GM19372 (cell line): ENCODE data around the gene HSPA1A.
A peak's percentile ranks its signal among the peaks of the same experiment; 100 is the strongest.

Experiments used
- ATAC-seq: cut with Tn5 transposase; IDR thresholded peaks from one replicate; pipeline ENCODE4 v1.9.1; 2021; ENCODE audit warnings: mild to moderate bottlenecking, low read depth, moderate library complexity; ENCODE audit not compliant: unreplicated experiment

HSPA1A gene

DNA sequence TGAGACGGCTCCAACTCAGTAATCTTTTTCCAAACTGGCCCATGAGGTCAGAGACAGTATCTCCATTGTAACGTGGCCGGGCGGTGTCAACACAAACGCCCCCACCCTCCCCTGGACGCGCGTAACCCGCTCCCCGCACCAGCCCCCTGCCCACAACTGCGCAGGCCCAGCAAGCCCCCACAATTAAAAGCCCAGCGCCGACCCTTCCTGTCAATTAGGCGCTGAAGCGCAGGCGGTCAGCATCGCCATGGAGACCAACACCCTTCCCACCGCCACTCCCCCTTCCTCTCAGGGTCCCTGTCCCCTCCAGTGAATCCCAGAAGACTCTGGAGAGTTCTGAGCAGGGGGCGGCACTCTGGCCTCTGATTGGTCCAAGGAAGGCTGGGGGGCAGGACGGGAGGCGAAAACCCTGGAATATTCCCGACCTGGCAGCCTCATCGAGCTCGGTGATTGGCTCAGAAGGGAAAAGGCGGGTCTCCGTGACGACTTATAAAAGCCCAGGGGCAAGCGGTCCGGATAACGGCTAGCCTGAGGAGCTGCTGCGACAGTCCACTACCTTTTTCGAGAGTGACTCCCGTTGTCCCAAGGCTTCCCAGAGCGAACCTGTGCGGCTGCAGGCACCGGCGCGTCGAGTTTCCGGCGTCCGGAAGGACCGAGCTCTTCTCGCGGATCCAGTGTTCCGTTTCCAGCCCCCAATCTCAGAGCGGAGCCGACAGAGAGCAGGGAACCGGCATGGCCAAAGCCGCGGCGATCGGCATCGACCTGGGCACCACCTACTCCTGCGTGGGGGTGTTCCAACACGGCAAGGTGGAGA lies at the start of gene HSPA1A, which contains the start of gene HSPA1L:
HSPA1A (plus strand) TSS at position 519 of the 814 bp plus-strand sequence; CDS start at position 733, 214 bp downstream.
HSPA1L (minus strand) TSS at position 259 of the 814 bp plus-strand sequence. CDS start 3,311 bp downstream, outside the sequence.
- no peak for ATAC-seq

DNA sequence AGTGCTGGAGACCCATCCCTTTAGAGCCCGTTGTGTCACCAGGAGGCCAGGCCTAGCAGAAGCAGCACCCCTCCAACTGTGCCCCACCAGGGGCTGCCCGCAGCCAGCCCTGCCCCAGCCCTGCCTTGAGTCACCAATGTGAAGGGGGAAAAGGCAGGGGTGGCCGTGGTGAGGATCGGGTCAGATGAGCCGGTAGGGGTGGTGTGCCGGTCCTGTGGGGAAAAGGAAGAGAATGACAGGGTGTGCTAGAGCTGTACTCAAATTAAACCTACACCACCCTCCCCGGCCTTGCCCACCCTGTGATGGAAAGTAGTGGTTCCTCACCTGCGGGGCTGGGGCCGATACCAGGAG lies 49.8 kb upstream of the HSPA1A start:
- ATAC-seq: no peak

DNA sequence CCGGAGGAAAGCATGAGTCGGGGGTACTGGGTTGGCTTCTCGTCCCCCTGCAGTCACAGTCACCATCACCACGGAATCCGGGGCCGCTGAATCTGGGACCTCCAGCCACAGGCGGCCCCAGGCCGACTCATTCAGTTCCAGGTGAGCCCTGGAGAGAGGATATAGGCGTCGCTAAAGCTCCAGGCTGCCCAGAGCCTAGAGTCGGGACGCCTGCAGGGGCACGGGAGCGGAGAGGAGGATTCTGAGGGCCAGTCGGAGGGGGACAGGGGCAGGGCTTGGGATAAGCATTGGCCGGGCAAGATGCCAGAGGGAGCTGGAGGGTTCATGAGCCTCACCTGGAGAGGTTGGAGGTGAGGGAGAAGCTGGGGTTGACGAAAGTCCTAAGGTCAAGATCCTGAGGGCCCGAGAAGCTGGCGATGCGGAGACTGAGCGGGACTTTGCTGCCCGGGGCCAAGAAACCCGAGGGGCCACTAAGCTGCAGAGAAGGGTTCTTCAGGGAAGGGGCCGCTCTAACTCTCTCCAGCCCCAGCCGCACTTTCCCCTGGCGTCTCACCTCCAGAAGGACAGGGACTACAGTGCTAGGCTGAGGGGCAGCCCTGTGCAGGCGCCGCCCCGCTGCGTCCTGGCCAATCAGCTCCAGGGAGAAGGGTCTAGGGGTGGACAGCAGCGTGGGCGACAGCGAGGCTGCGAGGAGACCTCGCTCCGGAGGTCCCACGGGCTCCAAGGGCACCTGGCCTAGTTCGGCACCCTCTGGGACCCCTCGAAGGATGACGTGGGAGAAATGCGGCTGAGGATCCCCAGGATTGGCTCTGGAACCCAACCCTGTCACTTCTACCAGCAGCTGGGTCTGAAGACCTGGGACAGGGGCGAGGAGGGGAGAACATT lies 49.2 kb upstream of the HSPA1A start:
- ATAC-seq: no peak

DNA sequence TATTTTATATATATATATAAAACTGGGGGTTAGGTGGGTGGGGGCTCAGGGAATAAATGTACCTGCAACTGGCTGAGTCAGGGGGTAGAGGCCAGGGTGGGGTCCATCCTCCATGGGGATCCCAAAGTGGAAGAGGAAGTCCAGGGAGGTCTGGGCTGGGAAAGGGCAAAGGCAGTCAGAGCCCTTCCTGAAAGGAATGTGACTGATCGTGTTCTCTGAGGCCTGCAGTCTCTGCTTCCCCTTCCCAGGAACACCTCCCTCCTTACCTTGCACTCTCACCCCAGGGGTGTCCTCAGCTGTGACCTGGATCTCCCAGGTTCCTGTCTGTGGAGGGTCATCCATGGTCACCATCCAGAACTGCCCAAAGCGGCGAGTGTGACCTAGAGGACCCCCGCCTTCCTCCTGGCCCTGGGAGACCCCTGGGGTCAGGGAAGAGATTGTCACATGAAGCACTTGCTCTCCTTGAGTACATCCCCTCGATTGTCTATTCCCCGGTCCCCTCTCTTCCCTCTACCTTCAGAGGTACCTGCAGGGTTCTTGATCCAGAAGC lies 48.2 kb upstream of the HSPA1A start:
- no peak for ATAC-seq

DNA sequence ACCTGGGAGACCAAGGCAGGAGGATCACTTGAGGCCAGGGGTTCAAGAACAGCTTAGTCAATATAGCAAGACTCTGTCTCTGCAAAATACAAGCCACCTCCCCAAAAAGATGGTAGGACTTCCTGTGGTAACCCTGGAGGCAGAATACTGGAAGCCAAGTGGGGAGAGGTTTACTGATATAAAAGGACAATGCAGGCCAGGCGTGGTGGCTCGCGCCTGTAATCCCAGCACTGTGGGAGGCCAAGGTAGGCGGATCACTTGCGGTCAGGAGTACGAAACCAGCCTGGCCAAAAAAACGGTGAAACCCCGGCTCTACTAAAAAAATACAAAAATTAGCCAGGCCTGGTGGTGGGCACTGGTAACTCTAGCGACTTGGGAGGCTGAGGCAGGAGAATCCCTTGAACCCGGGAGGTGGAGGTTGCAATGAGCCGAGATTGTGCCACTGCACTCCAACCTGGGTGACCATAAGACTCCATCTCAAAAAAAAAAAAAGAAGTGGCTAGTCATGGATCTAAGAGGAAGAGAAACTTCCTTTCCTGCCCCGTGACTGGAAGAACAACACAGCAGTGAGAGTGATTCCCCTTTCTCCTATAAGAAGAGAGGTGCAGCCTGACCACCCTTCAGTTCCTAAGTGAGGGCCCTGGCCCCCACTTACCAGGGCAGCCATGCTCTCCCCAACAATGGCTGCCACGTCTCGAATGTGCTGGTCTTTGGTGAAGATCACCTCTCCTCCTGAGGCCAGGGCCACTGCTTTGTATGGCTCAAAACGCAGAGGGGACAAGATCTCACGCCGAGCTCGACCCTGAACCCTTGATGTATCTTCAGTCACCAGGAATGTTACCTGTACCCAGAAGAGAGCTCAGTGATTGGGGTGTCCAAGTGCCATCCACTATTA lies 46.7 kb upstream of the HSPA1A start:
- no peak for ATAC-seq

DNA sequence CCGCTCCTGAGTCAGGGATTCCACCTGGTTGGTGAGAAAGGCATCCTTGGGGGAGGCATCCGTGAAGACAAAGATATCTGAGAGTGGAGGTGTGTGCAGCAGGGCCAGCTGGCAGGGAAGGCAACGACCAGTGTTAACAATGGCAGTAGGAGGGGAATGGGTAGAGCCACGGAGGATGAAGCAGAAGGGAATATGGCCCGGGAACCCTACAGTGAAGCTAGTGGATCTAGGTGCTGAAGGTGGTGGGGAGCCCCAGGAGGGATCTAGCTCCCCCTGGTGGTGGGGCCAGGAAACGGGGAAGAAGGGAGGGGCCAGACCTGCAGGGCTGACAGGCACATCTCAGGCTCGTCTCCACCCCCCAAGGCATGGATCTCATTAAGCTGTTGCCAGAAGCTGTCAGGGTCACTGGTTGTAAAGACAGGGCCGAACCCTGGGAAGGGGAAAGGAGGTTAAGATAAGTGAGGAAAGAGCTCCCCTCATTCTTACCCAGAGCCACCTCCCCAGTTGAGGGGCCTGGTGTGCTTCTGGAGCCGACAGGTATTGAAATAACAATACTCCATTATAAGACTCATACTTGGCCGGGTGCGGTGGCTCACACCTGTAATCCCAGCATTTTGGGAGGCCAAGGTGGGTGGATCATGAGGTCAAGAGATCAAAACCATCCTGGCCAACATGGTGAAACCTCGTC lies 45.5 kb upstream of the HSPA1A start:
- ATAC-seq: no peak

DNA sequence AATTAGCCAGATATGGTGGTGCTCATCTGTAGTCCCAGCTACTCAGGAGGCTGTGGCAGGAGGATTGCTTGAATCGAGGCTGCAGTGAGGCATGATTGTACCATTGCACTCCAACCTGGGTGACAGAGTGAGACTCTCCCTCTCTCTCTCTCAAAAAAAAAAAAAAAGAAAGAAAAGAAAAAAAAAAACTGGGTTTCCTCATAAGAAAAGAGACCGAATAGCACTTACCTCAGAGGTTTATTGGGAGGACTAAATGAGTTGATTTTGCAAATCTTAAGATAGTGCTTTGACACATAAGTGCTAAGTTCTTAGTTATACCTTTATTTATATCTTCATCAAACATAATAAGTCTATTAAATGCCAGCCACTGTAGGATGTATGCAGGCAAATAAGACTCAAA lies 44.5 kb upstream of the HSPA1A start:
- no peak for ATAC-seq

DNA sequence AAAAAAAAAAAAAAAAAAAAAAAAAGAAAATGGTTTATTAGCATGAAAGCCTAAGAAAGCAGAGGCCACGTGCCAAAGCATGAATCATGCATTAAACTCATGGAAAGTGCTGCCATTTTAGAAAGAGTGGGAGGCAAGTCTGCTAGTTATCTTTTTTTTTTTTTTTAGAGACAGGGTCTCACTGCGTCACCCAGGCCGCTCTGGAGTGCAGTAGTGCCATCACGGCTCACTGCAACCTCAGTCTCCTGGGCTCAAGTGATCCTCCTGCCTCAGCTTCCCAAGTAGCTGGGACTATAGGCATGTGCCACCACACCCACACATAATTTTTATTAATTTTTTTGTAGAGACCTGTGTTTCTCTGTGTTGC lies 43.4 kb upstream of the HSPA1A start:
- ATAC-seq: no peak

DNA sequence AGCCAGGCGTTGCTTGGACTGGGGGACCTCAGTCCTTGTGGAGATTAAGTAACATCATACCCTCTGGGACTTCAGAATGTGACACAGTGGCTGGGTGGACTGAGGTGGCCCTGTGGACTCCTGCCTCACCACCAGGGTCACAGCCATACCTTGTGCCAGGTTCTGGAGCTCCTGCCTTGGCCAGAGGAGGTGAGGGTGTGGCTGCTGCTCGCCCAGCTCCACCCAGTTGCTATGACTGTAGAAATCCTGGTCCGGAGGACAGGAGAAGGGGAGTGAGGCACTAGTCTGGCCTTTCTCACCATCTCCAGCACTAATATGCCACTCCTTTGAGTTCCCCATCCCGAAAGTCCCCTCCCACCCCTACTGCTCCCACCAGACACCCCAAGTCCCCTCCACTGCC lies 40.2 kb upstream of the HSPA1A start:
- no peak for ATAC-seq

DNA sequence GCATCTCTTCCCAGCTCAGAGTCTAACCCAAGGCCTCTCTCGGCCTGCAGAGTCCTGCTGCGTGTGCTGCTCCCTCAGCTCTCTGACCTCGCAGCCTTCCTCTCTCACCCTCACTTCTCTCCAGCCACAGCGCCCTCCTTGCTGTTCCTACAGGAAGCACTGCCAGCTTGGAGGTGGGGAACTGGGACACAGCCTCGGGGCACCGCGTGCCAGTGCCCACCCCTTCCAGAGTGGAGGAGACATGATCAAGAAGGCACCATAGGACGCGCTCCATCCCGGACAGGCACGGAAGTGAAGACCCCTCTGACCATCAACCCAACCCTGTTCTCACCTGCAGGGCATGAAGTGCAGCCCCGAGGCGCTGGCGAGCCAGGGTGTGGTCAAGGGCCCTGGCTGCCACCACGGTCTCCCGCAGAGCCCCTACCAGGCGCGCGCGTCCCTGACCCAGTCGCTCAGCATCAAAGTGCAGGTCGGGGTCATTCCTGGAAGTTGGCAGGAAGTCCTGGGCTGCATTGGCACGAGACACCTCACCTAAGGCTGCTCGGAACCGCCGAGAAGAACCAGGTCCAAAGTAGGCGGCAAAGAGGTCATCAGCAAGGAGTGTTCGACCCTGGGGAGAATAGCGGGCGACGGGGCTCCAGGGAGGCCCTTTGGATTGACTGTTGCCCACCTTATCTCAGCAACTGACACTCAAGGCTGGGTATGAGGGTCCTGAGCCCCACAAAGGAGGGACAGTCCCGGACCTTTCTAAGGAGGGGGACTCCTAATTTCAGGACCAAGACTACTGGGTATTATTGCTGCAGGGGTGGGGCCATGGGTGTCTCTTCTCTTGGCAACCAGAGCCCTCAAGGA lies 39.5 kb upstream of the HSPA1A start:
- ATAC-seq: no peak

DNA sequence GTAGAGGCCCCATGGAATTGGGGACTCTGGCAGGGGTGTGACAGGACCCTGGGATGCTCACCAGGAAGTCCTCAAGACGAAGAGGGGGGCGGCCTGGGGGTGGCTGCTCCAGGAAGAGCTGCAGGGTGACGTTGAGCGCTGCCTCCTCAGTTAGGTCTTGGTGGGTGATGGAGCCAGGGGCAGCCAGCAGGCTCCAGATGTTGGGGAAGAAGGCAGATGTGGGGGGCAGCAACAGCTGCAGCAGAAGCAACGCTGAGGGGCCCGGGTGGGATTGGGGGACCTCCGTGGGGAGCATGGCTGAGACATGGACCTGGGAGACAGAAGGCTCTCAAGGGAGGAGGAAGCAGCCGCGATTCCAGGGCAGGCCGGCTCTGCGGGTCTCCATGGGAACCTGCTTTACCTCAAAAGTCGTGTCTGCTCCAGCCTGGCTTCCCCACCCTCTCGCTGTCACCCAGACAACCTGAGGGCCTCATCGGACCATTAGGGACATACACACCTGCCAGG lies 38.8 kb upstream of the HSPA1A start:
- ATAC-seq: no peak

DNA sequence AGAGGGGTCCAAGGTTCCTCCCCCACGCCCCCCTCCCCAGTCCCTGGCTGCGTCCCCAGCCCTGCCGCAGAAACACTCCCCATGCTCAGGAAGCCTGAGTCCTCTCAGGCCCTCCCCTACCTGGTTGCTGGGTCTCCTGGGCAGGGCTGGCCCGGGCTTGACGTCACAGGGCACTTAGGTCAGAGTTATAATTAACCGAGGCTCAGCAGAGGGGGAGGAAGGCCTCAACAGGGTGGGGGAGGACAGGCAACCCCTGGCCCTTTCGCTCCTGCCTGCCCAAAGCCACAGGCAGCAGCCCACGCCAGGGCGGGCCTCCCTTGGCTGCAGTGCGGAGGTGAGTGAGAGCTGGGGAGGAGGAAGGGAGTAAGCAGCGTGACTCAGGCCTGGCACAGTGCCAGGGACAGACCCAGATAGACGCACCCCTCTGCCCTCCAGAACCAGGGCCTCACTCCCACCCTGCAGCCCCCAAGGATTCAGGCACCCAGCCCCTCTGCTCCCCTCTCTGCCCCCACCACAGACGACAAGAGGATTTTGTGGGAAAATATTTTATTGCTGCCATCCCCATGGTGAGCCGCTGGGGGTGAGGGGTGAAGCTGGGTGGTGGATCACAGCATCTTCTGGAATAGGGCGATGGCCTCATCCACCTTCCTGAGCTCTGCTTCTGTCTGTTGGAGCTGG lies 38.2 kb upstream of the HSPA1A start, which contains the start of gene VWA7:
VWA7 (minus strand) TSS at position 340 of the 678 bp plus-strand sequence. CDS start 549 bp downstream, outside the sequence.
- peak; percentile 75 for ATAC-seq

DNA sequence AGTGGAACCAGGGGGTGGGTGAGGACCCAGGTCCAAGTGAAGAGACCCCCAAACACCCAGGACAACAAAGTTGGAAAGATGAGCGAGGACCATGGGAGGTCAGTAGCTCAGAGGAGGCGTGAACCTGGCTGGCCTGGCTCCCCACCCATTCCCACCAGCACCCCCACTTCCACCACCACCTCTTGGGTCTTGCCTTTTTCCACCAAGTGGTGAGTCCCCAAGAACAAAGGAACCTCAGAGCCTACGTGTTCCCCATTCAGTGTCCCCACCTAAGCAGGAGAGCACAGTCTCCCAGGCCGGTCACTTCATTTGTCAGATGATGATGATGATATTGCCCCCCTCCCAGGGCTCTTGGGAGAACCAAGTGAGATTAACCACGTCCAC lies 37.7 kb upstream of the HSPA1A start:
- ATAC-seq: no peak

DNA sequence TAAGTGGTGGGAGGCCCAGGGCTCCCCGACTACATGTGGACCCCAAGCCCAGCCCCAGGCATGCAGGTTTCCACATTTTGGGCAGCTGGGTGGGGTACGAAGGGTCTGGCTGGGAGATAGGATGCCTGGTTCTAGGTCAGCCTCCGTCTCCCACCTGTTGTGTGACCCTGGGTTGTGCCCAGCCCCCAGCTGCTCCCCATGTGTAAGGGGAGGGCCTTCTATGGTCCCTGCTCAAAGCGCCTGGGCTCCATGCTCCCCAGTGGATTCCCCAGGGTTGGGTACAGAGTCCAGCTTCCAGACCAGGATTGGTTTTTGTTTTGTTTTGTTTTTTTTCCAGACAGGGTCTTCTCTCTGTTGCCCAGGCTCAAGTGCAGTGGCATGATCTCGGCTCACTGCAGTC lies 37.1 kb upstream of the HSPA1A start:
- ATAC-seq: no peak

DNA sequence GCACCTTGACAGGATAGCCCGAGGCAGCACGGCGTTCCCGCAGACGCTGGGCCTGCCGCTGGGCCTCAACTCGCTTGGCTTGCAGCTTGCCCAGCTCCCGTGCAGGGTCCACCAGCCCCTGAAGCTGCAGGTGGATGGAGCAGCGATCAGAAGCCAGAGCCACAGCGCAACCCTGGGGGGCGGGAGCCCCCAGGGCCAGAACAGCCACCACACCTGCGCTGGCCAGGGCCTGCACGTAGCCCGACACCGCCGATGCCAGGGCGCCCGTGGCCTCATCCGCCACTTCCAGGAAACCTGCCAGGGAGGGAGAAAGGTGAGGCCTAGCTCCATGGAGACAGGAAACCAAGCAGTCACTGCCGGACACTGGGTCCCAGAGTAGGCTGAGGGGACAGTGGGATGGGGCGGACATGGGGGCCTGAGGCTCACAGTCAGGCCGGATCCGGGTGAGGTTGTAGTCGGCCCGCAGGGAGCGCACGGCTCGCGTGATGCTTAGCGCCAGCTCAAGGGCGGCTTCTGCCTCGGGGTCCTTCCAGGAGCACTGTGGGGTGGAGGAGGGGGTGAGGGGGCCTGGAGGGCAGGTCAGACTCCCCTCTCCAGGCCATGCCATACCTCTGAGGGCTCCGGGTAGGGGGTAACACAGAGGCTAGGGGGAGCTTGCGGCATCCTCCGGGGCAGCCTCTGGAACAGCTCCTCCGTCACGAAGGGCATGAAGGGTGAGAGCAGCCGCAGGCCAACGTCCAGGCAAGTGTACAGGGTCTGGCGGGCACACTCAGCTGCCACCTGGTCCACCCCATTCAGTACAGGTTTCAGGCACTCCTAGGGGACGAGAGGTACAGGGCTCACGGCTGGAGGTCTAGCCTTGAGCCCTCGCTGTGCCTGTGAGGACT lies 36.1 kb upstream of the HSPA1A start:
- ATAC-seq: no peak

DNA sequence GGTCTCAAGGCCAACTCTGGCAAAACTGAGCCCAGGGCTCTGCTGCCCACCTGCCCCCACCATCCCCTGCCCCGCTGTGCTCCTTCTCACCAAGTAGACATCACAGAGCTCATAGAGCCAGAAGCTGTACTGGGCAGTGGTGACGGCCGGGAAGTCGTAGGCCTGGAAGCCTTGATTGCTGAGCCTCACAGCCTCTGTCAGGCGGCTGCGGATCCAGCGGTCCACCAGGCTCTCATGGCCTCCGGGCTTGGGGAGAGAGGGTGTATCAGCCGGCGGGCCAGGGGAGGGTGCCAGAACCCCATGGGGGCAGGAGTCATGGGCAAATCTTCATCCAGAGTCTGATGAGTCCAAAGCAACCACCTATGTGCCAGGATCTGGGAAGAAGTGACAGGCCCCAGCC lies 35.4 kb upstream of the HSPA1A start:
- no peak for ATAC-seq
